Effector memory CD8-positive, alpha-beta T cell (primary cell): ENCODE results near the gene RDH13.
"Not testable (repeated sequence)": the region's sequence is repeated elsewhere in the genome, so short reads cannot be mapped to it uniquely, and the experiment has no call there.

ENCODE experiments used
- ATAC-seq: fragments of 150-1000 bp; cut with Tn5 transposase; replicated peaks from 2 replicates; pipeline ENCODE4 v1.10.0; 2021; ENCODE audit warnings: mild to moderate bottlenecking, moderate library complexity
- DNase-seq, 3 experiments: peaks; one replicate each; pipeline ENCODE4 v3.0.0; 2021
- H3K27ac Mint-ChIP-seq, 2 donors: one replicate each; pipeline ENCODE4 v1.8.0; 2022; ENCODE audit warnings: mild to moderate bottlenecking in 2 of 2, mixed read lengths in 2 of 2, moderate library complexity in 2 of 2
- H3K27me3 Mint-ChIP-seq, 2 donors: one replicate each; pipeline ENCODE4 v1.8.0; 2022; ENCODE audit warnings: mixed read lengths in 2 of 2
- H3K36me3 Mint-ChIP-seq: one replicate; pipeline ENCODE4 v1.8.0; 2022; ENCODE audit warnings: mild to moderate bottlenecking, moderate library complexity, mixed read lengths; ENCODE audit not compliant: insufficient read depth
- H3K4me1 Mint-ChIP-seq, 2 donors: one replicate each; pipeline ENCODE4 v1.8.0; 2022; ENCODE audit warnings: low read depth in 2 of 2, mixed read lengths in 2 of 2
- H3K4me3 Mint-ChIP-seq, 2 donors: one replicate each; pipeline ENCODE4 v1.8.0; 2022; ENCODE audit warnings: mild to moderate bottlenecking in 2 of 2, mixed read lengths in 2 of 2, moderate library complexity in 2 of 2
- H3K9me3 Mint-ChIP-seq, 2 donors: one replicate each; pipeline ENCODE4 v1.8.0; 2022; ENCODE audit warnings: mixed read lengths in 2 of 2

Gene RDH13

DNA sequence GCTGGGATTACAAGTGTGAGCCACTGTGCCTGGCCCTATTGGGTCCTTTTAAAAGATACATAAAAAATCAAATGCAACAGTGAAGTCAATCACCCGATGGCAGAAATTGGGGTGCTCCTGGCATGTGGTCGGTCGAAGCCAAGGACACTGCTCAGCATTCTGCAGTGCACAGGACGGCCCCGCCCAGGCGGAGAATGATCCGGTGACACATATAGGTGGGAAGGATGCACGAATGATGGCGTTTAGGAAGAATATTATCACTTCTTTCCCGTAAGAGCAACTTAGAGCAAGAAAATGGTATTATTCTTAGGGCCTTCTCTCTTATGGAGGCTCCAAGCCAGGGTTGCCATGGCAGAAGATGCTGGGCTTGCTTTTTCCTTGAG lies 21.7 kb downstream of the RDH13 start:
- peak overlapping the region in 1 of 2 donors; percentile 53 for H3K4me3 Mint-ChIP-seq
- H3K4me1 Mint-ChIP-seq, result peaks cover 14 to 15% of the 10 kb centered on the region in 2 donors
- H3K27me3 Mint-ChIP-seq, result no peaks in the 10 kb centered on the region
- H3K9me3 Mint-ChIP-seq, result no peaks in the 10 kb centered on the region
- ATAC-seq, result no peak
- H3K27ac Mint-ChIP-seq, result peak overlapping the region; percentile 57 to 70
- H3K36me3 Mint-ChIP-seq, result peaks cover 29% of the 10 kb centered on the region
- DNase-seq, result no peak

DNA sequence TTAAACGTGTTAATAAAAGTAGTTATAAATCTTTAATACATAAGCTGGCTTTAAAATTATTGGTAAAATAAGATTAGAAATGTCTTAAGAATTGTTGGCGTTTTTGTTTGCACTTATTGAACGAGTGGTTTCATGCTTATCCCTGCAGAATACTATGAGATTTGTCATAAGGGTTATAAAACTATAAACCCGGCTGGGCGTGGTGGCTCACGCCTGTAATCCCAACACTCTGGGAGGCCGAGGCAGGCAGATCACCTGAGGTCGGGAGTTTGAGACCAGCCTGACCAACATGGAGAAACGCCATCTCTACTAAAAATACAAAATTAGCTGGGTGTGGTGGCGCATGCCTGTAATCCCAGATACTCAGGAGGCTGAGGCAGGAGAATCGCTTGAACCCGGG lies 22.3 kb downstream of the RDH13 start:
- H3K27ac Mint-ChIP-seq, ATAC-seq, H3K4me3 Mint-ChIP-seq, H3K27me3 Mint-ChIP-seq, H3K9me3 Mint-ChIP-seq, DNase-seq: not testable (repeated sequence)
- Mint-ChIP-seq H3K4me1 (peaks cover 14 to 15% of the 10 kb centered on the region in 2 donors), H3K36me3 (peaks cover 25% of the 10 kb centered on the region)

DNA sequence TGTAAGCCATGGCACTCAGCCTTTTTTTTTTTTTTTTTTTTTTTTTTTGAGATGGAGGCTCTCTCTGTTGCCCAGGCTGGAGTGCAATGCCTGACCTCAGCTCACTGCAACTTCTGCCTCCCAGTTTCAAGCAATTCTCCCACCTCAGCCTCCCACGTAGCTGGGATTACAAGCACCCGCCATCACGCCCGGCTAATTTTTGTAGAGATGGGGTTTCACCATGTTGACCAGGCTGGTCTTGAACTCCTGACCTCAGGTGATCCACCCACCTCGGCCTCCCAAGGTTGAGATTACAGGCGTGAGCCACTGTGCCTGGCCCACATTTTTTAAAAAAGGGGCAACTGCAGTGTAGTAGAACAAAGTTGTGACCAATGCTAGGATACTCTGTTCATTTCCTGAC lies 25.3 kb downstream of the RDH13 start:
- H3K27me3 Mint-ChIP-seq, DNase-seq, H3K27ac Mint-ChIP-seq, ATAC-seq, H3K4me3 Mint-ChIP-seq, H3K9me3 Mint-ChIP-seq, H3K36me3 Mint-ChIP-seq: not testable (repeated sequence)
- peaks cover 11 to 12% of the 10 kb centered on the region in 2 donors for H3K4me1 Mint-ChIP-seq

DNA sequence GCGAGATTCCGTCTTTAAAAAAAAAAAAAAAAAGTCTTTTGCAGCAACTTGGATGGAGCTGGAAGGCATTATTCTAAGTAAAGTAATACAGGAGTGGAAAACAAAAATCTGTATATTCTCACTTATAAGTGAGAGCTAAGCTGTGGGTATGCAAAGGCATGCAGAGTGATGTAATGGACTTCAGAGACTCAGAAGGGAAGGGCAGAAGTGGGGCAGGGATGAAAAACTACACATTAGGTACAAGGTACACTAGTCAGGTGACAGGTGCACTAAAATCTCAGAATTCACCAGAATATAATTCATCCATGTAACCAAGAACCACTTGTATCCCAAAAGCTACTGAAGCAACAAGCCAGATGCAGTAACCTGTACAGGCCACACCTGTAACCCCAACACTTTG lies 26.9 kb downstream of the RDH13 start:
- Mint-ChIP-seq H3K27me3 (no peaks in the 10 kb centered on the region), H3K27ac (no peak overlapping the region), H3K9me3 (no peaks in the 10 kb centered on the region), H3K4me1 (peaks cover 0 to 1% of the 10 kb centered on the region in 2 donors), H3K4me3 (no peak overlapping the region), H3K36me3 (no peaks in the 10 kb centered on the region)
- DNase-seq, result no peak
- ATAC-seq, result no peak

DNA sequence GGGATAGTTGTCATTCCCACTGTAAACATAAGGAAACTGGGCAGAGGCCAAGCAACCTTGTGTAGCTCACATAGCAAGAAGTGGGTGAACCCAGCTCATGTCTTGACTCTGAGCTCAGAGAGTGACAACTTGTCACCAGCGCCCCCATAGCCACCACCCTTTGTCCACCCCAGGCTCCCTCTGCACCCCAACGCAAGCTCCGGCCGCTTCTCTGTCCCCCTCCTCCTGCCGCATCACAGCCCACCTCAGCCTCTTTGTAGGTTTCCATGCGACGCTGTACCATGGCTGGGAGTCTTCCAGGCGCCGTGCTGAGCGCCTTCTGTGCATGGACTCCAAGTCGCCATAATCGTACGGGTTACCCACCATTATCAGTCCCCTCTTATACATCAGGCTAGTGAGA lies 28.2 kb downstream of the RDH13 start:
- Mint-ChIP-seq H3K27ac (no peak overlapping the region), H3K36me3 (peaks cover 2% of the 10 kb centered on the region), H3K4me1 (peaks cover 0 to 1% of the 10 kb centered on the region in 2 donors), H3K4me3 (no peak overlapping the region), H3K9me3 (no peaks in the 10 kb centered on the region), H3K27me3 (no peaks in the 10 kb centered on the region)
- DNase-seq (no peak), ATAC-seq (no peak)

DNA sequence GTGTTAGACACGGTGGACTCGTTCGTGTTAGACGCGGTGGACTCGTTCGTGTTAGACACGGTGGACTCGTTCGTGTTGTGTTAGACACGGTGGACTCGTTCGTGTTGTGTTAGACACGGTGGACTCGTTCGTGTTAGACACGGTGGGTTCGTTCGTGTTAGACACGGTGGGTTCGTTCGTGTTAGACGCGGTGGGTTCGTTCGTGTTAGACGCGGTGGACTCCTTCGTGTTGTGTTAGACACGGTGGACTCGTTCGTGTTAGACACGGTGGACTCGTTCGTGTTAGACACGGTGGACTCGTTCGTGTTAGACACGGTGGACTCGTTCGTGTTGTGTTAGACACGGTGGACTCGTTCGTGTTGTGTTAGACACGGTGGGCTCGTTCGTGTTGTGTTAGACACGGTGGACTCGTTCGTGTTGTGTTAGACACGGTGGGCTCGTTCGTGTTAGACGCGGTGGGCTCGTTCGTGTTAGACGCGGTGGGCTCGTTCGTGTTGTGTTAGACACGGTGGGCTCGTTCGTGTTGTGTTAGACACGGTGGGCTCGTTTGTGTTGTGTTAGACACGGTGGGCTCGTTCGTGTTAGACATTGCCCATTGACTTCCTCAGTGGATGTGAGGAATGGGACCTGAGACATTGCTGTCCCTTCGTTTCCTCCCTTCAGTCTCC lies 29.8 kb downstream of the RDH13 start:
- ATAC-seq, H3K27me3 Mint-ChIP-seq, H3K4me3 Mint-ChIP-seq, H3K9me3 Mint-ChIP-seq, H3K27ac Mint-ChIP-seq, DNase-seq, H3K36me3 Mint-ChIP-seq, H3K4me1 Mint-ChIP-seq: not testable (repeated sequence)

DNA sequence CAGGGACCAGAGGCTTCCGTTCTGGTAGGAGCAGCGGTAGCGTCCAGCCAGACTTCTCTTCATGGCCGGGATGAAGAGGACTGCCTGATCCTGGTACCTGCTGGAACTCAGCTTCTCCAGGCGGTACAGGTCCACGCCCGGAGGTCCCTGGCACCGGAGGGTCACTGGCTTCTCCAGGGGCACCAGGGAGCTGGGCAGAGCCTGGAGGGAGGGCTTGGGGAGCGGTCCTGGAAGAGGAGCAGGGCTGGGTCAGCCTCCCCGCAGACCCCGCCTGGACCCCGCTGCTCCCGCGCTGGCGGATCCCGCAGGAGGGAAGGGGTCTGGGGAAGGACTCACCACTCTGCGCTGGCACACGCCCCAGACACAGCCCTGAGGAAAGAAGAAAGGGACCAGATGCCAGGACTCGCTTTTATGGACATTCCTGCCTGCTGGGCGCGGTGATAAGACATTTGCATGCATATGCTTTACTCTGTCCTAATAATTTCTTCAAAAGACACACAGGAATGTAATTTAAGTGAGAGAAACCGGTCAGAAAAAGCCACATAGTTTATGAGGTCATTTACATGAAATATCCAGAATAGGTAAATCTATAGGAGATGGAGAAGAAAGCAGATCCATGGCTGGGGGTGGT lies 30.7 kb downstream of the RDH13 start:
- H3K27ac Mint-ChIP-seq, result no peak overlapping the region
- peaks cover 0 to 1% of the 10 kb centered on the region in 2 donors for H3K4me1 Mint-ChIP-seq
- H3K36me3 Mint-ChIP-seq, result peaks cover 8% of the 10 kb centered on the region
- DNase-seq (no peak), ATAC-seq (no peak)
- H3K9me3 Mint-ChIP-seq, result no peaks in the 10 kb centered on the region
- H3K27me3 Mint-ChIP-seq, result no peaks in the 10 kb centered on the region
- H3K4me3 Mint-ChIP-seq, result no peak overlapping the region

DNA sequence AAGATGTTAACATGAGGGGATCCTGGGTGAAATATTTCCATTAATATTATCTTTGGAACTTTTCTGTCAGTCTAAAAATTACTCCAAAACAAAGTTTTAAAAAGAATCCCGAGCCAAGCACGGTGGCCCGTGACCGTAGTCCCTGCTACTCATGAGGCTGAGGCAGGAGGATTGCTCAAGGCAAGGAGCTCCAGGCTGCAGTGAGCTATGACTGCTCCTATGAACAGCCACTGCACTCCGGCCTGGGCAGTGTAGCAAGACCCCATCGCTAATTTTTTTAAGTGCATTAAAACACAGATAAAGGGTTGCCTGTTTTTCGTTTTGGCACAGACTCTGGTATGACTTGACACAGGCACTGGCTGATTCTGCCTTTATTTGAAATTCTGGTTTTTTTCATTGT lies 31.8 kb downstream of the RDH13 start:
- peaks cover 2 to 3% of the 10 kb centered on the region in 2 donors for H3K4me1 Mint-ChIP-seq
- no peak overlapping the region for H3K4me3 Mint-ChIP-seq
- no peak for ATAC-seq
- H3K9me3 Mint-ChIP-seq, result peaks cover 1 to 4% of the 10 kb centered on the region in 2 donors
- peaks cover 8% of the 10 kb centered on the region for H3K36me3 Mint-ChIP-seq
- no peak for DNase-seq
- H3K27ac Mint-ChIP-seq, result no peak overlapping the region
- no peaks in the 10 kb centered on the region for H3K27me3 Mint-ChIP-seq

DNA sequence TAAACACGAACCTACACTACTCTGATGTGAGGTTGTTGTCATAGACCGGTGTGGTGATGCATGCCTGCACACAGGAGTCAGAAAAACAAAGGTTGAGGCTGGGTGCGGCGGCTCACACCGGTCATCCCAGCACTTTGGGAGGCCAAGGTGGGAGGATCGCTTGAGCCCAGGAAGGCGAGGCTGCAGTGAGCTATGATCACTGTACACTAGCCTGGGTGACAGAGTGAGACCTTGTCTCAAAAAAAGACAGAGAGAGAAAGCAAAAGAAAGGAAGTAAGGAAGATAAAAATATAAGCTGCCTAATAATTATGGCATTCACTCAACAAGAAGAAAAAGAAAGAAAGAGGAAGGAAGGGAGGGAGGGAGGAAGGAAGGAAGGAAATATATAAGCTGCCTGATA lies 34.2 kb downstream of the RDH13 start:
- Mint-ChIP-seq H3K27ac (peak overlapping the region in 1 of 2 donors; percentile 5), H3K27me3 (no peaks in the 10 kb centered on the region), H3K36me3 (peaks cover 15% of the 10 kb centered on the region), H3K4me1 (peaks cover 2 to 9% of the 10 kb centered on the region in 2 donors), H3K4me3 (no peak overlapping the region), H3K9me3 (peaks cover 2 to 7% of the 10 kb centered on the region in 2 donors)
- DNase-seq (no peak), ATAC-seq (no peak)

DNA sequence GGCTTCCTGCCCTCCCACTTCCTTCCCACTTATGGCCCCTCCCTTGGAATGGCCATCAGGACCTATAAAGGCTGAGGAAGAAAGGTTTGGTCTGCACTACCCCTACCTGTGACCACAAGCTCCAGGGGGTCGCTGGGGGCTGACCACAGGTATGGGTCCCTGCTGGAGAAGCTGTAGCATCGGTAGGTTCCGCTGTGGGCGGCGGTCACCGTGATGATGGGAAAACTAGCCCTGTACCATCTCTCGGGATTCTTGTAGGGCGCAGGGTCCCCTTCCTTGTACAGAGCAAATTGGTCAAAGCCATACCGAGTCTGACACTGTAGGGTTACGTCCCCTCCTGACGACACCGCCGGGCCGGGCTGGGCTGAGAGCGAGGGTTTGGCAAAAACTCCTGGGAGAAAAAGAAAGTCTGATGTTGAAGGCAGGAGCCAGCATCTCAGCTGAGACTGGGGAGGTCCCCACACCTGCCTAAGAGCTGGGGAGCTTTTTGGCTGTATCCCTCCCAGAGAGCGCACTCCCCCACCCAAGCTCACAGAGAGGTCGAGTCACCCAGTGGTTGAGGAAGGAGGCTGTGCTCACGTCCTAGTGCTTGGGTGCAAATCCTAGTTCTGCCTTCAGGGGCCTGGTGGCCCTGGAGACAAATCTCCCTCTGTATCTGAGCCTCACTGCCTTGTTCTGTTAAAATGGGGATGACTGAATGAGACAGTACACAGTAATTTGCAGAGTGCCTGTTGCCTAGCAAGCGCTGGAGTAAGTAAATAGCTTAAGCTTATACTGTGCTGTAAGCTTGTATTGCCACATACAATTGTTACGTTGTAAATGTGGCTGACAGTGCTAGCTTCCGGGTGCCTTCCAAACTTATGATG lies 35.2 kb downstream of the RDH13 start:
- Mint-ChIP-seq H3K4me1 (peaks cover 4 to 14% of the 10 kb centered on the region in 2 donors), H3K36me3 (peaks cover 15% of the 10 kb centered on the region), H3K9me3 (peaks cover 6 to 11% of the 10 kb centered on the region in 2 donors), H3K27ac (peak overlapping the region; percentile 59 to 79), H3K27me3 (no peaks in the 10 kb centered on the region), H3K4me3 (no peak overlapping the region)
- peak; percentile 22 for ATAC-seq
- DNase-seq, result no peak

DNA sequence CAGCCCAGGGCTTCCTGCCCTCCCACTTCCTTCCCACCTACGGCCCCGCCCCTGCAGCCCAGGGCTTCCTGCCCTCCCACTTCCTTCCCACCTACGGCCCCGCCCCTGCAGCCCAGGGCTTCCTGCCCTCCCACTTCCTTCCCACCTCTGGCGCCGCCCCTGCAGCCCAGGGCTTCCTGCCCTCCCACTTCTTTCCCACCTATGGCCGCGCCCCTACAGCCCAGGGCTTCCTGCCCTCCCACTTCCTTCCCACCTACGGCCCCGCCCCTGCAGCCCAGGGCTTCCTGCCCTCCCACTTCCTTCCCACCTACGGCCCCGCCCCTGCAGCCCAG lies 35.8 kb downstream of the RDH13 start:
- ATAC-seq, DNase-seq, H3K27me3 Mint-ChIP-seq, H3K4me3 Mint-ChIP-seq: not testable (repeated sequence)
- Mint-ChIP-seq H3K9me3 (peaks cover 6 to 11% of the 10 kb centered on the region in 2 donors), H3K4me1 (peaks cover 4 to 14% of the 10 kb centered on the region in 2 donors), H3K36me3 (peaks cover 15% of the 10 kb centered on the region), H3K27ac (peak overlapping the region in 1 of 2 donors; percentile 59)

DNA sequence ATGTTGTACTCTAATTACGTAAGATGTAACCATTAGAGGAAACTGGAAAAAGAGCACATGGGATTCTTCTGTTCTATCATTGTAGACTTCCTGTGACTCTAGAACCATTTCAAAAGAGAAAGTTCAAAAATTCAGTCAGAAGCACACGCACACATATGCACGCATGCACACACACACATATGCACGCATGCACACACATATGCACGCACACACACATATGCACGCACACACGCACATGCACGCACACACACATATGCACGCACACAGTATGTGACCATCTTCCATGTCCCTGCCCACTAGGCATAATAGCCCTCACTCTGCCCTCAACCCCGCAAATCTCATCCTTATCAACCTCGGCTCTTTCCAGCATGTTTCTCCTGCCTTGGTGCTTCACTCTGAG lies 38.8 kb downstream of the RDH13 start:
- H3K27me3 Mint-ChIP-seq, result no peaks in the 10 kb centered on the region
- ATAC-seq, result no peak
- no peak overlapping the region for H3K27ac Mint-ChIP-seq
- DNase-seq, result no peak
- H3K36me3 Mint-ChIP-seq, result peaks cover 18% of the 10 kb centered on the region
- peaks cover 4 to 14% of the 10 kb centered on the region in 2 donors for H3K4me1 Mint-ChIP-seq
- H3K9me3 Mint-ChIP-seq, result peaks cover 6 to 11% of the 10 kb centered on the region in 2 donors
- H3K4me3 Mint-ChIP-seq, result no peak overlapping the region

DNA sequence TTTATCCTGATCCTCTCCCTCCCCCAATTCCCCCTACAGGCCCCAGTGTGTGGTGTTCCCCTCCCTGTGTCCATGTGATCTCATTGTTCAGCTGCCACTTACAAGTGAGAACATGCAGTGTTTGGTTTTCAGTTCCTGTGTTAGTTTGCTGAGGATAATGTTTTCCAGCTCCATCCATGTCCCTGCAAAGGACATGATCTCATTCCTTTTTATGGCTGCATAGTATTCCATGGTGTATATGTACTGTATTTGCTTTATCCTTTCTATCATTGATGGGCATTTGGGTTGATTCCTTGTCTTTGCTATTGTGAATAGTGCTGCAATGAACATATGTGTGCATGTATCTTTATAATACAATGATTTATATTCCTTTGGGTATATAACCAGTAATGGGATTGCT lies 42.6 kb downstream of the RDH13 start:
- H3K9me3 Mint-ChIP-seq, DNase-seq, H3K27ac Mint-ChIP-seq, H3K27me3 Mint-ChIP-seq, H3K4me1 Mint-ChIP-seq, H3K4me3 Mint-ChIP-seq, ATAC-seq: not testable (repeated sequence)
- peaks cover 19% of the 10 kb centered on the region for H3K36me3 Mint-ChIP-seq
